GM10847 (cell line): Measurements from ENCODE around the gene MSL1.

ENCODE experiments used
- POLR2A ChIP-seq: IDR thresholded peaks from 2 replicates; pipeline ENCODE4 v1.6.1; 2011; ENCODE audit not compliant: insufficient read length; ENCODE audit errors: extremely low read depth

MSL1 gene

GRCh38 chr17:40087049-40087794, 34.5 kb upstream of the MSL1 start:
- TF ChIP-seq POLR2A: no peak

GRCh38 chr17:40087903-40088718, 33.7 kb upstream of the MSL1 start:
- TF ChIP-seq POLR2A: no peak

DNA sequence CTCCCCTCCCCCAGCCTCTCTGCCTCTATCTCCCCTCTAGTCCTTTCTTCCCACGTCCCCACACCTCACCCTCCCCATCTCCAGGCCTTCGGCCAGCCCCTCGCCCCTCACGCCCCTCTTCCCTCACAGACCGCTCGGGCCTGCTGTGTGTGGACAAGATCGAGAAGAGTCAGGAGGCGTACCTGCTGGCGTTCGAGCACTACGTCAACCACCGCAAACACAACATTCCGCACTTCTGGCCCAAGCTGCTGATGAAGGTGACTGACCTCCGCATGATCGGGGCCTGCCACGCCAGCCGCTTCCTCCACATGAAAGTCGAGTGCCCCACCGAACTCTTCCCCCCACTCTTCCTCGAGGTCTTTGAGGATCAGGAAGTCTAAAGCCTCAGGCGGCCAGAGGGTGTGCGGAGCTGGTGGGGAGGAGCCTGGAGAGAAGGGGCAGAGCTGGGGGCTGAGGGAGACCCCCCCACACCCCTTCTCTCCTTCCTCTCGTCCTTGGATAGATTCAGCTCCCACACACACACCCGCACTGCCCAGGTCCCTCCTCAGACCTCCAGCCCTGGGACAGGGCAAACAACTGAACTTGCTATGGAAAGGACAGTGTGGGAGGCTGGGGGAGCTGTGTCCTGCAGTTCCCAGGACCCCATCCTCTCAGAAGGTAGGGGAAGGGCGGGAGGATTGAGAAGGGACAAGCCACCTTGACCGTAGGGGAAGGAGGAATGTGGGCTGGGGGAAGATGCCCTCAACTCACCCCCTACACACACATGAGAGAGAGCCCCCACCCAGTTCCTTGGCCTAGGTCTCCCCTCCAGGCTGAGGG, 32.5 kb upstream of the MSL1 start:
- no peak for TF ChIP-seq POLR2A

GRCh38 chr17:40090237-40091119, 31.3 kb upstream of the MSL1 start:
- no peak for TF ChIP-seq POLR2A

- TF ChIP-seq POLR2A: no peak
These were observed 29.9 kb upstream of the MSL1 start for GRCh38 chr17:40091691-40092397.

- TF ChIP-seq POLR2A: no peak
These were observed 29.2 kb upstream of the MSL1 start for GRCh38 chr17:40092581-40092980.

GRCh38 chr17:40093005-40093579, 28.7 kb upstream of the MSL1 start:
- TF ChIP-seq POLR2A: no peak

DNA sequence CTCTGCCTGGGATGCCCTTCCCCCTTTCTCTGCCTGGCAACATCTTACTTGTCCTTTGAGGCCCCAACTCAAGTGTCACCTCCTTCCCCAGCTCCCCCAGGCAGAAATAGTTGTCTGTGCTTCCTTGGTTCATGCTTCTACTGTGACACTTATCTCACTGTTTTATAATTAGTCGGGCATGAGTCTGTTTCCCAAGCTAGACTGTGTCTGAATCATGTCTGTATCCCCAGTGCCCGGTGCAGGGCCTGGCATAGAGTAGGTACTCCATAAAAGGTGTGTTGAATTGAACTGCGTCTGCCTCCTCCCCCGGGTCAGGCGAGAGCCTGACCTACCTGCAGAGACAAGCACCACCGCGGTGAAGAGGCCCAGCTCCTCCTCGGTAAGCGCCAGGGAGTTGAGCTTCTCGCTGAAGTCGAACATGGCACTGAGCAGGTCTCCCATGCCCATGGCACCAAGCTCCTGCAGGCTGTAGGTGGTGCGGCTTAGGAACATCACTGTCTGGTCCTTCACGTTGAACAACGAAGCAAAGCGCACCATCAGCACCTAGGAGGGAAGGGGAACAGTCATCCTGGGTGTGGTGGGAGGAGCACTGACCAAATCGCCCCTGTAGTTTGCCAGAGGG, 28.1 kb upstream of the MSL1 start:
- no peak for TF ChIP-seq POLR2A

- no peak for TF ChIP-seq POLR2A
These were observed 26.9 kb upstream of the MSL1 start for GRCh38 chr17:40094874-40095273.

- no peak for TF ChIP-seq POLR2A
These were observed 26.3 kb upstream of the MSL1 start for GRCh38 chr17:40095351-40095943.

- no peak for TF ChIP-seq POLR2A
These were observed 25.6 kb upstream of the MSL1 start for GRCh38 chr17:40095944-40096791.

GRCh38 chr17:40097087-40097486, 24.7 kb upstream of the MSL1 start:
- no peak for TF ChIP-seq POLR2A
